Dermis microvascular lymphatic vessel endothelial cell (primary cell): Measurements from ENCODE around the gene TRDMT1. TPM values are rescaled to one million over a fixed set of nuclear protein-coding genes. Genes with fewer than 3 reads are reported as not detected.

ENCODE experiments used
- DNase-seq, 2 donors: peaks; one replicate each; pipeline versions ENCODE4 v3.0.0 to v3.0.0-alpha.2; 2010; ENCODE audit warnings: low read depth in 2 of 2
- total RNA-seq: library from RNA; depleted of rRNA; stranded (reverse); fragments of >200 nt; gene quantifications from 2 replicates; pipeline ENCODE4 v1.2.1, GENCODE V29; 2014

TRDMT1 gene
- total RNA-seq, 1 donor from 2014 or later, result 5.0 TPM

GRCh38 chr10:17101257-17101909 is 100.1 kb downstream of the TRDMT1 start:
- DNase-seq, result peak; percentile 77 to 83

- DNase-seq, result peak; percentile 43 to 85
Measured at GRCh38 chr10:17100586-17100985, 100.9 kb downstream of the TRDMT1 start.

- no peak for DNase-seq
Measured at GRCh38 chr10:17098012-17098411, 103.5 kb downstream of the TRDMT1 start.

Other genes with a start within 250 kb of the TRDMT1 start
- 6.7 and 10.7 TPM in 2 replicates for gene CUBN, start 71.9 kb downstream of the TRDMT1 start, total RNA-seq
- gene VIM, start 26.6 kb upstream of the TRDMT1 start, total RNA-seq, result 4,197 and 5,499 TPM in 2 replicates